ENCODE data around the gene RNF157. TPM values are rescaled to one million over a fixed set of nuclear protein-coding genes. Genes with fewer than 3 reads are reported as not detected.

Gene RNF157
- total RNA-seq (2014; rRNA removed) = 2.8 and 3.0 TPM in 2 replicates
- polyA plus RNA-seq (2012) = 2.3 TPM

- peak; percentile 49 for DNase-seq (ENCODE audit: low read depth)
These were observed at the start of gene RNF157 for GRCh38 chr17:76240461-76241203. Gene RNF157, minus strand, starts transcription at chr17:76240493. Its CDS starts 253 bp downstream, at chr17:76240240.

GRCh38 chr17:76281573-76282371 is 41.5 kb upstream of the RNF157 start:
- no peak for DNase-seq (ENCODE audit: low read depth)

GRCh38 chr17:76280650-76281049 is 40.4 kb upstream of the RNF157 start:
- no peak for DNase-seq (ENCODE audit: low read depth)

DNA sequence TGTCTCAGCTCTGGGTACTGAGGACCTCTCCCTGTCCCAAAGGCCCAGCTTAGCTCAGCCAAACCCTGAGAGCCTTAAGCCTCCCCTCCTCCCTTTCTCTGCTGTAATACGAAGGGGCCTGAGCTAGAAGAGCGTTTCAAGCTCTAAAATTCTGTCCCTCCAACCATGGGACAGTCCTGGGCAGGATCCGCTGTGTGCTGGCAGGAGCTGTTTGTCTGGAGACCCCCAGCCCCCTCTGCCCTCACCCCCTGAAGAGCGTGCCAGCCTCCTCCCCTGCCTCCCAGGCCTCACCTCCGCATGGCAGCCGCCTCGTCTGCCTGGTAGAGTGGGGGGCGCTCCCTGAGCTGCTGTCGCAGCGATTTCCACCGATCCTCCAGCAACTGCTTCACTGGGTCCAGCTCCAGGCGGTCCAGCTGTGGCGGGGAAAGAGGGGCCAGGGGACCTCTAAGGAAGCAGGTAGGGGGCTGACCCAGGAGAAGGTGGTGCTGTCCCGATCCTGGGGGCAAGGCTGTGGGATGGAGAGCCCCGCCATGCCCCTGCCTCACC is 39.5 kb upstream of the RNF157 start:
- no peak for DNase-seq (ENCODE audit: low read depth)

GRCh38 chr17:76278952-76279741 is 38.9 kb upstream of the RNF157 start:
- DNase-seq (ENCODE audit: low read depth) = peak; percentile 63

- DNase-seq (ENCODE audit: low read depth) = no peak
These were observed 38.1 kb upstream of the RNF157 start for GRCh38 chr17:76278268-76278908.

DNA sequence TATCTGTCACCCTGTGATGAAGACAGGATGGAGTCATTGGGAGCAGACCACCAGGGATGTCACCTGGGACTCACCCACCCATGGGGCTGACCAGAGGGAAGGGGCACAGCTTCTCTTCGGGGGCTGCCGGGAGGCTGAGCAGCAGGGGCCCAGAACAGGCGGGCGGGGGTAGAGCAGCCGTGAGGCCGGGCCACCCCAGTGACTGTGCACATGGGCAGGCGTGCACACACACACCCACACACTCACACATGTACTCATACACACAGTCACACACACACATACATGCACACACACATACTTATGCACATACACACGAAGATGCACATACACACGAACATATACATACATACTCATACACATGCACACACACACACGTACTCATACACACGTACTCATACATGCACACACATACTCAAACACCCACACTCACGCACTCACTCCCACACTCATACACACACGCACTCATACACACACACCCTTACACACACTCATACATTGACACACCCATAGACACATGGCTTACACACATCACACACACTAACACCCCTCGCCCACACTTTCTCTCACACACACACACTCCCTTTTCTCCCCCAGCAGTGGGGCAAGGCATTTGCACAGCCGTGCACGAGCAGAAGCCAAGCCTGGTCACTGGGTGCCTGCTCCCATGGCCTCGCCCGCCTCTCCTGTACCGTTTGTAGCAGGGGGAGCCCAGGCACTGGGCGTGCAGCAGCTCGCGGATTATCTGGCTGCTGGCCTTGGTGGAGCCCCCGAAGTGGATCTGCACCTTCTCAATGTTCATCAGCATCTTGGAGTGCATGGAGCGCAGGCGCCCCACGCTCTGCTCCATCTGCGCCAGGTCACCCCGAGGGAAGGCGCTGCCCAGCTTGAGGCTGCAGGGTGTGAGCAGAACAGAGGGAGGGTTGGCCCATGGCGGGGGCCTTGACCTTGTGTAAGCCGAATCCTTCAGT is 37.3 kb upstream of the RNF157 start:
- no peak for DNase-seq (ENCODE audit: low read depth)

- no peak for DNase-seq (ENCODE audit: low read depth)
These were observed 36.4 kb upstream of the RNF157 start for GRCh38 chr17:76276461-76277299.

DNA sequence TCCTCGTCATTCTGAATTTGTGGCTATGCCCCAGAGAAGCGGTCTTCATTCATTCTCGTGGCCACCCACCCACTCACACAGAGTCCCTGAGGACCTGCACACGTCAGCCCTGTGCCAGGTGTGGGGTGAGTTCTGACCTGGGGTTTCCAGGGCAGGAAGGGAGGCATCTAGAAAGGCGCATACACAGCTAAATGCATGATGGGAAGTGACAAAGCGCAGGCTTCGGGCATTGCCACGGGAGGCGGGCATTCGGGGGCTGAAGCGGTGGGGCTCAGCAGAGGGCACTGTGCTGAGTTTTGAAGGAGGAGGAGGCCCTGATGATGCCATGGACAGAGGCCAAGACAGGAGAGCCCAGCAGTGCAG is 35.8 kb upstream of the RNF157 start:
- no peak for DNase-seq (ENCODE audit: low read depth)

- no peak for DNase-seq (ENCODE audit: low read depth)
These were observed 35.2 kb upstream of the RNF157 start for GRCh38 chr17:76275382-76276068.

GRCh38 chr17:76274112-76274956 is 34.0 kb upstream of the RNF157 start:
- DNase-seq (ENCODE audit: low read depth) = no peak

GRCh38 chr17:76273445-76274111 is 33.3 kb upstream of the RNF157 start:
- DNase-seq (ENCODE audit: low read depth) = no peak

DNA sequence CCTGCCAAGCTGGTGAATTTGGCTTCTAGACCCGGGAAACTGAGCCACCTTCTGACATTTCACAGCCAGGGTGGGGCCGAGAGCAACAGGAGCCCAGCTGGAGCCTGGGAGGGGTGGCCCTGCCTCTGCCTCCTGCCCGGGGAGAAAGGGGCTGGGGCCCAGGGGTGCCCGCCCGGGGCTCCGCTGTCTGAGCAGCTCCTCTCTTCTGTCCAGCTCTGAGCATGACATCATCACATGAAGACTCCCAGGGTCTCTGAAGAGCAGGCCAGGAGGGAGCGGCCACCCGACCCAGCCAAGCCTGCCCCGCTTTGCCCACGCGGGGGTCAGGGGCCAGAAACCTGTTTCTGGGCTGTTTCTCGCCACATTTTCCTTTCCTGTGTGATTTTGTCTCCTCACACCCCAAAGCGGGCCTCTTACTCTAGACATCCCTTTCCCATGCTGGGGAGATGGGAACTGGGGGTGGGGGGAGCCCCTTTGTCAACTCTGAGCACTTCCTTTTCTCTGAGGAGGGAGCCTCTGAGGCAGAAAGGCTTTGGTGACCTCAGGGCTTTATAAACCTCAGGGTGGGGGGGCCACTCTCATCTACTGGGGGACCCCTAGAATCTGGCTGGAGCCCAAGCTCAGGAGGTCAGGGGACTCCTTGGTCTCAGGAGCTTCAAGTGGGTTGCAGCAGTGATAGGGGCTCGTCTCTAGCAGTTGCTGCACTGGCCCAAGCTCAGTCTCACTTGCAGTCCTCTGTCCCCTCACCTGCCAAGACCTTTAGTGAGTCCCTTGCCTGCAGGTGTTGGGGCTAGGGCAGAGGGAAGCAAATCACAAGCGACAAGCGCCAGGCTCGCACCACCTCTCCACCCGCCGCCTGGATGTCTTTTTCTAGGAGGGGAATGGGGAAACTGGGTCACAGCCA is 32.5 kb upstream of the RNF157 start:
- DNase-seq (ENCODE audit: low read depth) = no peak

GRCh38 chr17:76271669-76272540 is 31.6 kb upstream of the RNF157 start:
- DNase-seq (ENCODE audit: low read depth) = no peak

Measured in LHCN-M2 (cell line).